Right atrium auricular region (tissue), 2 donors: ENCODE results near the gene CHDH. TPM values are rescaled to one million over a fixed set of nuclear protein-coding genes. Genes with fewer than 3 reads are reported as not detected.

ENCODE experiments used
- DNase-seq: peaks from one replicate; pipeline ENCODE4 v3.0.0-alpha.2; 2019; ENCODE audit warnings: low spot score
- H3K27ac ChIP-seq, 2 donors: fragments of 200-600 bp; sonication (generic); 1 replicate in 1 of 2; 2 replicates in 1 of 2; pipeline ENCODE4 v1.5.1; 2016 to 2019
- H3K27me3 ChIP-seq, 2 donors: fragments of 200-600 bp; sonication (generic); one replicate each; pipeline versions ENCODE4 v1.5.1 to v1.6.0; 2017 to 2019
- H3K36me3 ChIP-seq: fragments of 200-600 bp; sonication (generic); one replicate; pipeline ENCODE4 v1.5.1; 2016
- H3K4me1 ChIP-seq, 2 donors: fragments of 200-600 bp; sonication (generic); one replicate each; pipeline versions ENCODE4 v1.5.1 to v1.6.0; 2017 to 2019
- H3K4me3 ChIP-seq, 2 donors: fragments of 200-600 bp; sonication (generic); 1 replicate in 1 of 2; 2 replicates in 1 of 2; pipeline ENCODE4 v1.5.1; 2017 to 2019; ENCODE audit warnings: mild to moderate bottlenecking in 1 of 2, moderate library complexity in 1 of 2
- H3K9me3 ChIP-seq, 2 donors: fragments of 200-600 bp; sonication (generic); one replicate each; pipeline ENCODE4 v1.5.1; 2019
- total RNA-seq, 2 donors: library from RNA; depleted of rRNA; stranded (reverse); fragments of >200 nt; gene quantifications; one replicate each; pipeline ENCODE4 v1.1.0, GENCODE V29; 2016
- TF ChIP-seq, protein P1 (sequence below), 2 donors: fragments of 200-600 bp; sonication (generic); IDR thresholded peaks; one replicate each; pipeline ENCODE4 v1.5.1; 2019; ENCODE audit warnings: antibody characterized with exemption in 2 of 2

The CHDH gene
- total RNA-seq, 2 donors from 2014 or later: 2.2 to 10.0 TPM

DNA sequence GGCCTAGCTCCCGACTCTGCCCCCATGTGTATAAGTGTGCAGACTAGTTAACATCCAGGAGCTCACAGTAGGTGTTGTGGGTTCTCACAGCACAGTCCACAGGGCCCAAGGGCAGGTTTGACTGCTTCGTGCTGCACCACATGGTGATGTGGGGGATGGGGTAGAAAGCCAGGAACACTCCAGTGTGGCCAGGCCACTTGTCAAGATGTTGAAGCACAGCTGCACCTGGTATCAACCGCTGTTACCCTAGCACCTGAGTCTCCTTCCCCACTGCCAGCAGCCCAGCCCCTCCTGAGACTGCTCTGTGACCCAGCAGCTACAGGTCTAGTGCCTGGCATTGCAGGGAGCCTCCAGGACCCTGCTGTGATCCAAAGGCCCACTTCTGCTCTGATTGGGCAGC lies 53.4 kb downstream of the CHDH start:
- no peak overlapping the region for H3K27ac ChIP-seq
- H3K4me3 ChIP-seq: no peak overlapping the region
- TF ChIP-seq, protein P1, sequence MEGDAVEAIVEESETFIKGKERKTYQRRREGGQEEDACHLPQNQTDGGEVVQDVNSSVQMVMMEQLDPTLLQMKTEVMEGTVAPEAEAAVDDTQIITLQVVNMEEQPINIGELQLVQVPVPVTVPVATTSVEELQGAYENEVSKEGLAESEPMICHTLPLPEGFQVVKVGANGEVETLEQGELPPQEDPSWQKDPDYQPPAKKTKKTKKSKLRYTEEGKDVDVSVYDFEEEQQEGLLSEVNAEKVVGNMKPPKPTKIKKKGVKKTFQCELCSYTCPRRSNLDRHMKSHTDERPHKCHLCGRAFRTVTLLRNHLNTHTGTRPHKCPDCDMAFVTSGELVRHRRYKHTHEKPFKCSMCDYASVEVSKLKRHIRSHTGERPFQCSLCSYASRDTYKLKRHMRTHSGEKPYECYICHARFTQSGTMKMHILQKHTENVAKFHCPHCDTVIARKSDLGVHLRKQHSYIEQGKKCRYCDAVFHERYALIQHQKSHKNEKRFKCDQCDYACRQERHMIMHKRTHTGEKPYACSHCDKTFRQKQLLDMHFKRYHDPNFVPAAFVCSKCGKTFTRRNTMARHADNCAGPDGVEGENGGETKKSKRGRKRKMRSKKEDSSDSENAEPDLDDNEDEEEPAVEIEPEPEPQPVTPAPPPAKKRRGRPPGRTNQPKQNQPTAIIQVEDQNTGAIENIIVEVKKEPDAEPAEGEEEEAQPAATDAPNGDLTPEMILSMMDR (IDR thresholded peaks at IDR 0.05): no peak
- H3K27me3 ChIP-seq: no peaks in the 10 kb centered on the region
- H3K9me3 ChIP-seq: no peaks in the 10 kb centered on the region
- H3K36me3 ChIP-seq: no peaks in the 10 kb centered on the region
- DNase-seq: no peak
- H3K4me1 ChIP-seq: no peaks in the 10 kb centered on the region

DNA sequence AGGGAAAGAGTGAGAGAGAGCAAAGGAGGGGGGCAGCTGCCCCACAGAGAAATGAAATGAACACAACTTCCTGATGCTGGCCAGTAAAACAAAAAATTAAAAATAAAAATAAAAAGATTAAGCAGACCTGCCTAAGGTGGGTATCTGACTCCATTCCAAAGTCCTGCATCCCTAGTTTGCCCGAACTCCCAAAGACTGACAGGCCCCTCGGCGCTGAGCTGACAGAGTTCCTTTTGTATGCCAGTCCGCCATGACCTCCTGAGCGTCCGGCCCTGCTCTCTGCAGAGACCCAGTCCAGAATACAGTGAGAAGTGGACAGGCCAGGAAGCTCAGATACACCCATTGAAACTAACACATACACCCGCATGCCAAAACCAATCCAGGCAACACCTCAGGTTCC lies 54.9 kb downstream of the CHDH start:
- TF ChIP-seq, protein P1 (IDR thresholded peaks at IDR 0.05): no peak
- H3K9me3 ChIP-seq: no peaks in the 10 kb centered on the region
- H3K27me3 ChIP-seq: no peaks in the 10 kb centered on the region
- no peak overlapping the region for H3K27ac ChIP-seq
- H3K36me3 ChIP-seq: no peaks in the 10 kb centered on the region
- H3K4me1 ChIP-seq: no peaks in the 10 kb centered on the region
- no peak overlapping the region for H3K4me3 ChIP-seq
- DNase-seq: no peak

DNA sequence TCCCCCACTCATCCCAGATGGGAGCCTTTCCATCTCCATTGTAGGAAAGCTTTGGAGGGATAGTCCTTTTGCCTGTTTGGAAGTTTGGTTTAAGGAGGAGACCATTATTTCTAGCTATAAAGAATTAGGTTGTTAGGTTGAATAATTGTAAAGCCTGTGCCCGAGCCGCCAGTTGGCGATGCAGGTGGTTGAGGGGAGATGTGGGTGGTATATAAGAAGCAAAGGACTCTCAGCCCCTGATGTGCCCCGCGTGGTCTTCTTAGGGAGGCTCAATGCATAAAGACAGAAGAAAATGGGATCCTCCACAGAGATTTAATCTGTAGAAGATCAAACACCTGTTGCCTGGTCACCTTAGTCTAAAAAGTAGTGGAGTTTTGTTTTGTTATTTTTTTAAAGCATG lies 55.7 kb downstream of the CHDH start:
- no peak for DNase-seq
- H3K4me3 ChIP-seq: no peak overlapping the region
- TF ChIP-seq, protein P1 (IDR thresholded peaks at IDR 0.05): no peak
- H3K27ac ChIP-seq: no peak overlapping the region
- H3K4me1 ChIP-seq: no peaks in the 10 kb centered on the region
- H3K27me3 ChIP-seq: no peaks in the 10 kb centered on the region
- no peaks in the 10 kb centered on the region for H3K9me3 ChIP-seq
- no peaks in the 10 kb centered on the region for H3K36me3 ChIP-seq

DNA sequence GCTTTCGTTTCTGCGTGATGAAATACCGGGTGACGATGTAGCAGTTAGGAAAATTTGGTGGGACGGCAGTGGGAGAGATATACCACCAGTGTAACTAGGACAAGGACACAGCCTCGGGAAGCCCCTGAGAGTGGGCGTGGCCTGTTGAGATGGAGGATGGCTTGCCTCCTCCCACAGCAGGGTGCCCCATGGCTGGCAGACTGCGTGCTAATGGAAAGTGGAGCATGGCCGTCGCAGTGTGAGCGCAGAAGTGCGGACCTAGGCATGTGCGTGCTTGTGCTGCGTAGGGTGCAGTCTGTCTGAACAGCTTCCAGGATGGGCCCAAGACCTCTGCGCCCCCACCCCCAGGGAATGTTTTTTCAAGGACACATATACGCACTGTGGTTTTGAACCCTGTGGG lies 56.8 kb downstream of the CHDH start:
- TF ChIP-seq, protein P1 (IDR thresholded peaks at IDR 0.05): no peak
- no peak overlapping the region for H3K4me3 ChIP-seq
- no peaks in the 10 kb centered on the region for H3K9me3 ChIP-seq
- H3K36me3 ChIP-seq: no peaks in the 10 kb centered on the region
- H3K4me1 ChIP-seq: no peaks in the 10 kb centered on the region
- H3K27ac ChIP-seq: no peak overlapping the region
- H3K27me3 ChIP-seq: no peaks in the 10 kb centered on the region
- DNase-seq: no peak

DNA sequence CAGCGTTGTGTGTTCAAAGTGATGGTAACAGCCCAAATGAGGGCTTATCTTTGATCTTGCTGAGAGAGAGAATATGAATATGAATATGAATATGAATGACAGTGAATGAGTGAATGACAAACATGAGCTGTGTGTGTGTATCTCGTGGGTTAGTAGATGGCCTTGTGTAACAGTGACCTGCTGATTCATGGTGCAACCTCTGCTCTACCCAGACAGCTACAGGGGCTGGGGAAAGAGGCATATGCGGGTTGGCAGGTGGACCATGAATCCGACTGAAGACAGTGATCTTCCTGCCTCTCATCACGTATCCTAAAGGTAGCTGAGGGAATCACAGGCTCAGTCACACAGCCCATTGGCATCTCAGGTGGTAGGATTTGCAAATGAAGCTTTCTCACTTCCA lies 58.2 kb downstream of the CHDH start:
- H3K4me3 ChIP-seq: no peak overlapping the region
- H3K27me3 ChIP-seq: no peaks in the 10 kb centered on the region
- no peaks in the 10 kb centered on the region for H3K4me1 ChIP-seq
- H3K36me3 ChIP-seq: no peaks in the 10 kb centered on the region
- H3K27ac ChIP-seq: no peak overlapping the region
- no peak for DNase-seq
- TF ChIP-seq, protein P1 (IDR thresholded peaks at IDR 0.05): no peak
- no peaks in the 10 kb centered on the region for H3K9me3 ChIP-seq

DNA sequence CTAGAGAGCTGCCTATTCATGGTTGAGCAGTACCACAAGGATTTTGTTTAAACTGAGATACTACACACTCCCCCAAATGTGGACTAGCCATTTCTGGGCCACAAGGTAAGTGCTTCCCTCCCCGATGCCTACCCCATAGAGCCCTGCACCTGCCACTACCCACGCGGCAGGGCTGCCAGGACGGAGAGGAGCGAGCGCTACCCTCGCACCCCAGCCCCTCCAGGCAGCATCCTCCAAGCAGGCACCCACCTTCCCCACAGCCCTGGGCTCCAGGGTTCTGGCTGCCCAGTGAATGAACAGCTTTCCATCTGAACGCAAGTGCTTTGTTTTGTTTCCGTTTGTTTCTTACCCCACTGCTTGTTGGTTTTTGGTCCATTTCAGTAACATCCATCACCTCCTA lies 59.2 kb downstream of the CHDH start:
- Histone ChIP-seq H3K27me3 (no peaks in the 10 kb centered on the region), H3K36me3 (no peaks in the 10 kb centered on the region), H3K4me1 (no peaks in the 10 kb centered on the region), H3K4me3 (no peak overlapping the region), H3K9me3 (no peaks in the 10 kb centered on the region), H3K27ac (no peak overlapping the region)
- TF ChIP-seq, protein P1 (IDR thresholded peaks at IDR 0.05): no peak
- no peak for DNase-seq
